Measurements from ENCODE around the gene SP2.

The SP2 gene

DNA sequence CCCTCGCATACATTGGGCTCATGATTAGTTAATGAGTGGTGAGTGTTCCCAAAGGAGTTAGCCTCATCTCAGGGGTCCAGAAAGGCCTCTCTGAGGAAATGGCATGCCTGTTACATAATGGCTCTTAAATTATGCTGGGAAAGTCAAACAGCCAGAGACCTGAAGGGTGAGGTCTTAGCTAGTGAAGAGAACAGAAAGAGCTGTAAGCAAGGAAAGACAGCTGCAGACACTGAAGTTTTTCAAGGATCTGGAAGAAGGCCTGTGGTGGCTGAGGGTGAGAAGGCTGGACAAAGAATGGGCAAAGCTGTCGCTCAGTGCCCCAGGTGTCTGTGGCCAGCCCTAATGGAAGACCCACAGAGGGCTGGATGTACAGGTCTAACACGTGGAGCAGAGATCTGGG, 10.4 kb downstream of the SP2 start:
- TF ChIP-seq, protein P1, sequence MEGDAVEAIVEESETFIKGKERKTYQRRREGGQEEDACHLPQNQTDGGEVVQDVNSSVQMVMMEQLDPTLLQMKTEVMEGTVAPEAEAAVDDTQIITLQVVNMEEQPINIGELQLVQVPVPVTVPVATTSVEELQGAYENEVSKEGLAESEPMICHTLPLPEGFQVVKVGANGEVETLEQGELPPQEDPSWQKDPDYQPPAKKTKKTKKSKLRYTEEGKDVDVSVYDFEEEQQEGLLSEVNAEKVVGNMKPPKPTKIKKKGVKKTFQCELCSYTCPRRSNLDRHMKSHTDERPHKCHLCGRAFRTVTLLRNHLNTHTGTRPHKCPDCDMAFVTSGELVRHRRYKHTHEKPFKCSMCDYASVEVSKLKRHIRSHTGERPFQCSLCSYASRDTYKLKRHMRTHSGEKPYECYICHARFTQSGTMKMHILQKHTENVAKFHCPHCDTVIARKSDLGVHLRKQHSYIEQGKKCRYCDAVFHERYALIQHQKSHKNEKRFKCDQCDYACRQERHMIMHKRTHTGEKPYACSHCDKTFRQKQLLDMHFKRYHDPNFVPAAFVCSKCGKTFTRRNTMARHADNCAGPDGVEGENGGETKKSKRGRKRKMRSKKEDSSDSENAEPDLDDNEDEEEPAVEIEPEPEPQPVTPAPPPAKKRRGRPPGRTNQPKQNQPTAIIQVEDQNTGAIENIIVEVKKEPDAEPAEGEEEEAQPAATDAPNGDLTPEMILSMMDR (IDR thresholded peaks at IDR 0.05) = no peak
- no peak for TF ChIP-seq ZFX (IDR thresholded peaks at IDR 0.05; ENCODE audit: borderline replicate concordance)

DNA sequence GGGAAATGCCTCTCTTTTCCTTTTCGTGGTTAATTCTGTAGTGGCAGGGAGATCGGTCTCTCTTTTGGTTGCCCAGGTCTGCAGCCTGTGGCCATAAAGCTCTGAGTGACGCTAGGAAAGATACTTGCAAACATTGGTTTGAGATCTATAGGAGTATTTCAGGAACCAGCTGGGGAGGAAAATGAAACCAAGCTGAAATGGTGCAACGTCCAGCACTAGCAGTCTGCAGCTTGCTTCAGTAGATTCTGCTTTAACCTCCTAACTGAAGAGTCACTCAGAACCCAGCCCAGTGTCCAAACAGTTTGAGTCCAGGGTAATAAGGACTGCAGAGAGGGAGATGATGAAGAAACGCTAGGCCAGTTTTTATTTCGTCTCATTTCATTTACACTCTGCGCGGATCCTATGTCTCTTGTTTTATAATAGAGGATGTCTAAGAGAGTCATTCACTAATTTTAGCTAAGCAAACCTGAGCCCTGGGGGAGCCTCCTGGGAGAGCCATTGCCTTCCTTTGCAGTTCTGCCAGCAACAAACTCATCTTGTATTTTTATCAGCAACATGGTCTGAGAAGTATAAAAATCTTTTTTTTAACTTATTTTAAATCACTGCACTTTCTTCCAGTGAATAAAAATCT, 12.0 kb downstream of the SP2 start:
- no peak overlapping the region for H3K27ac ChIP-seq
- TF ChIP-seq, protein P1 (IDR thresholded peaks at IDR 0.05) = no peak
- no peak for TF ChIP-seq ZFX (IDR thresholded peaks at IDR 0.05; ENCODE audit: borderline replicate concordance)

More for the DNA sequence above, 10.4 kb downstream of the SP2 start:
- H3K27ac ChIP-seq = no peak overlapping the region

DNA sequence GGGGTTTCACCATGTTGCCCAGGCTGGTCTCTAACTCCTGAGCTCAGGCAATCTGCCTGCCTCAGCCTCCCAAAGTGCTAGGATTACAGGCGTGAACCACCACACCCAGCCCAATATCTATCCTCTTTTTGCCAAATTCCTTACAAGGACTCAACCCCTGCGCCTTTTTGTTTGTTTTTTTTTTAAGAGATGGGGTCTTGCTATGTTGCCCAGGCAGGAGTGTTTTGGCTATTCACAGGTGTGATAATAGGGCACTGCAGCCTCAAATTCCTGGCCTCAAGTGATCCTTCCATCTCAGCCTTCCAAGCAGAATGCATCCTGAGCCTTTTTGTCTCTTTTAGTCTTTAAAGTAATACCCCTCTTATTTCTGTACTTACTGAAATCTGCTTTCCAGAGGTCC, 17.0 kb downstream of the SP2 start:
- no peak overlapping the region for H3K27ac ChIP-seq
- TF ChIP-seq ZFX (IDR thresholded peaks at IDR 0.05; ENCODE audit: borderline replicate concordance) = no peak
- TF ChIP-seq, protein P1 (IDR thresholded peaks at IDR 0.05) = no peak

DNA sequence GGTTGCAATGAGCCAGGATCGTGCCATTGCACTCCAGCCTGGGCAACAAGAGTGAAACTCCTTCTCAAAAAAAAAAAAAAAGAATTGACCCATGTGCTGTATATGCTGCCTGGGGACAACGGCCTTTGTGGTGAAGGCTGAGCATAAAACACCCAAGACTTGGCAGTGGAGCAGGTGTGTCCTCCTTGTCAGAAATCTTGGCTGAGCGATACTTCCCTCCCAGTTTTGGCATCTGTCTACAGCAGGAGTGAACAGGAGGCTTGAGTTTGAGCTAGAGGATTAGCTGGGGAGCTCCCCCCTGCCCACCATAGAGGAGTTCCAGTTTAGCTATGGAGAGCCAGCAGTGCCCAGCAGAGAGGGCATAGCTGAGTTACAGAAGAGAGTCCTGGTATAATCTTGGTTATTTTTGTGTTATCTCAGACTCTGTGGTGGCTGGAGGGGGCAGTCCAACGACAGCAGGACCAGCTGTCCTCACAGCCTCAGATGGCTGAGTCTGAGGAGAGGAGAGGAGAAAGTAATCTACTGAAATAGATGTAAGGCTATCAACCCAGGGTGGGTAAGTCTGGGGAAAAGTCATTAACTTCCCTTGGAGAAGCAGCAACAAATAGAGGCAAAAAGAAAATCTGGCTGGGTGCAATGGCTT, 18.4 kb downstream of the SP2 start:
- no peak for TF ChIP-seq ZFX (IDR thresholded peaks at IDR 0.05; ENCODE audit: borderline replicate concordance)
- TF ChIP-seq, protein P1 (IDR thresholded peaks at IDR 0.05) = no peak
- no peak overlapping the region for H3K27ac ChIP-seq

DNA sequence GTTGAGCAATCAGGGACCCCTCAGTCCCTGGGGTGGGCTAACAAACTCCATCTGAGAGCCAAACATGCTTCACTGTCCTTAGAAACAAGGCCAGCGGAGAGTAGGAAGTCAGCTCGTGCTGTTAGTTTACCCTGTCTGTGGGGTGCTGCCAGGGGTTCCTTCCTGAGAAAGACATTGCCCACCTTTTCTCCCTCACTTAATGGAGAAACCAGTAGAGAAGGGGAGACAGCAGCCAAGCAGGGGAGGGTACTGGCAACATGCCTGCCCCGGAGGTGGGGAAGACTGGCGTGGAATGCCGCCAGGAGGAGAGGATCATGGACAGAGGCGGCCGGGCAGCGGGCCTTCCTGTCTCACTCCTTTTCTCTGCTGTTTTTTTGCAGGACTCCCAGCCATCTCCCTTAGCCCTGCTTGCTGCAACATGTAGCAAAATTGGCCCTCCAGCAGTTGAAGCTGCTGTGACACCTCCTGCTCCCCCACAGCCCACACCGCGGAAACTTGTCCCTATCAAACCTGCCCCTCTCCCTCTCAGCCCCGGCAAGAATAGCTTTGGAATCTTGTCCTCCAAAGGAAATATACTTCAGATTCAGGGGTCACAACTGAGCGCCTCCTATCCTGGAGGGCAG, 19.9 kb downstream of the SP2 start:
- no peak overlapping the region for H3K27ac ChIP-seq
- no peak for TF ChIP-seq ZFX (IDR thresholded peaks at IDR 0.05; ENCODE audit: borderline replicate concordance)
- TF ChIP-seq, protein P1 (IDR thresholded peaks at IDR 0.05) = no peak

DNA sequence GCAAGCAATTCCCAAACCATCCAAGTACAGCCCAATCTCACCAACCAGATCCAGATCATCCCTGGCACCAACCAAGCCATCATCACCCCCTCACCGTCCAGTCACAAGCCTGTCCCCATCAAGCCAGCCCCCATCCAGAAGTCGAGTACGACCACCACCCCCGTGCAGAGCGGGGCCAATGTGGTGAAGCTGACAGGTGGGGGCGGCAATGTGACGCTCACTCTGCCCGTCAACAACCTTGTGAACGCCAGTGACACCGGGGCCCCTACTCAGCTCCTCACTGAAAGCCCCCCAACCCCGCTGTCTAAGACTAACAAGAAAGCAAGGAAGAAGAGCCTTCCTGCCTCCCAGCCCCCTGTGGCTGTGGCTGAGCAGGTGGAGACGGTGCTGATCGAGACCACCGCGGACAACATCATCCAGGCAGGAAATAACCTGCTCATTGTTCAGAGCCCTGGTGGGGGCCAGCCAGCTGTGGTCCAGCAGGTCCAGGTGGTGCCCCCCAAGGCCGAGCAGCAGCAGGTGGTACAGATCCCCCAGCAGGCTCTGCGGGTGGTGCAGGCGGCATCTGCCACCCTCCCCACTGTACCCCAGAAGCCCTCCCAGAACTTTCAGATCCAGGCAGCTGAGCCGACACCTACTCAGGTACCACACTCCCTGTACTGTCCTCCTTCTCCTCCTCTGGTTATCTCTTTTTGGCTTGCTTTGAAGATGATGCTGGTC, 20.6 kb downstream of the SP2 start:
- H3K27ac ChIP-seq = no peak overlapping the region
- TF ChIP-seq, protein P1 (IDR thresholded peaks at IDR 0.05) = no peak
- no peak for TF ChIP-seq ZFX (IDR thresholded peaks at IDR 0.05; ENCODE audit: borderline replicate concordance)

Measured in 22Rv1 (cell line).